Measurements from ENCODE around the gene KIAA1671.

The KIAA1671 gene

GRCh38 chr22:25148149-25148691 is 195.7 kb downstream of the KIAA1671 start:
- Histone ChIP-seq H3K9me2 (ENCODE audit: low read depth, low read length) (no peaks in the 10 kb centered on the region), H3K9me3 (ENCODE audit: low read length) (no peaks in the 10 kb centered on the region), H4K20me1 (ENCODE audit: insufficient read depth, low read length) (no peaks in the 10 kb centered on the region), H3K27me3 (ENCODE audit: insufficient read depth, low read length) (no peaks in the 10 kb centered on the region), H3K36me3 (ENCODE audit: insufficient read depth, low read length) (no peaks in the 10 kb centered on the region), H3K4me1 (ENCODE audit: insufficient read depth, low read length, severe bottlenecking) (no peaks in the 10 kb centered on the region), H3K27ac (ENCODE audit: low read depth, low read length, poor library complexity, severe bottlenecking) (no peak overlapping the region), H3F3A (ENCODE audit: insufficient read depth, low read length) (no peaks in the 10 kb centered on the region), H2AFZ (ENCODE audit: low read length) (no peak overlapping the region), H3K4me3 (ENCODE audit: low read depth, low read length, poor library complexity, severe bottlenecking) (no peak overlapping the region), H3K79me2 (ENCODE audit: insufficient read depth, low read length) (no peaks in the 10 kb centered on the region), H3K4me2 (ENCODE audit: low read length) (no peak overlapping the region), H3K9ac (ENCODE audit: low read length) (no peak overlapping the region)
- TF ChIP-seq CTCF (IDR thresholded peaks at IDR 0.05; ENCODE audit: low read length) (no peak), EZH2 (IDR thresholded peaks at IDR 0.05; ENCODE audit: borderline replicate concordance, low read length) (no peak)

GRCh38 chr22:25149014-25149413 is 196.5 kb downstream of the KIAA1671 start:
- no peaks in the 10 kb centered on the region for H3K27me3 ChIP-seq (ENCODE audit: insufficient read depth, low read length)
- no peaks in the 10 kb centered on the region for H3K4me1 ChIP-seq (ENCODE audit: insufficient read depth, low read length, severe bottlenecking)

GRCh38 chr22:25153961-25154666 is 201.6 kb downstream of the KIAA1671 start:
- Histone ChIP-seq H3K9me2 (ENCODE audit: low read depth, low read length) (no peaks in the 10 kb centered on the region), H3K4me2 (ENCODE audit: low read length) (no peak overlapping the region), H3K9ac (ENCODE audit: low read length) (no peak overlapping the region), H3K27me3 (ENCODE audit: insufficient read depth, low read length) (0 out of 2 replicates have a peak, but pooled peaks cover 5% of the 10 kb centered on the region), H3K4me3 (ENCODE audit: low read depth, low read length, poor library complexity, severe bottlenecking) (no peak overlapping the region), H4K20me1 (ENCODE audit: insufficient read depth, low read length) (no peaks in the 10 kb centered on the region), H3F3A (ENCODE audit: insufficient read depth, low read length) (no peaks in the 10 kb centered on the region), H2AFZ (ENCODE audit: low read length) (no peak overlapping the region), H3K9me3 (ENCODE audit: low read length) (no peaks in the 10 kb centered on the region), H3K4me1 (ENCODE audit: insufficient read depth, low read length, severe bottlenecking) (no peaks in the 10 kb centered on the region), H3K79me2 (ENCODE audit: insufficient read depth, low read length) (no peaks in the 10 kb centered on the region), H3K36me3 (ENCODE audit: insufficient read depth, low read length) (no peaks in the 10 kb centered on the region), H3K27ac (ENCODE audit: low read depth, low read length, poor library complexity, severe bottlenecking) (no peak overlapping the region)
- TF ChIP-seq CTCF (IDR thresholded peaks at IDR 0.05; ENCODE audit: low read length) (no peak), EZH2 (IDR thresholded peaks at IDR 0.05; ENCODE audit: borderline replicate concordance, low read length) (no peak)

More at GRCh38 chr22:25149014-25149413, 196.5 kb downstream of the KIAA1671 start:
- no peaks in the 10 kb centered on the region for H3K9me3 ChIP-seq (ENCODE audit: low read length)
- H4K20me1 ChIP-seq (ENCODE audit: insufficient read depth, low read length), result no peaks in the 10 kb centered on the region
- H3K4me3 ChIP-seq (ENCODE audit: low read depth, low read length, poor library complexity, severe bottlenecking), result no peak overlapping the region
- no peak overlapping the region for H3K4me2 ChIP-seq (ENCODE audit: low read length)
- no peaks in the 10 kb centered on the region for H3K9me2 ChIP-seq (ENCODE audit: low read depth, low read length)
- H3K36me3 ChIP-seq (ENCODE audit: insufficient read depth, low read length), result no peaks in the 10 kb centered on the region
- no peaks in the 10 kb centered on the region for H3F3A ChIP-seq (ENCODE audit: insufficient read depth, low read length)
- no peak overlapping the region for H3K9ac ChIP-seq (ENCODE audit: low read length)
- H3K27ac ChIP-seq (ENCODE audit: low read depth, low read length, poor library complexity, severe bottlenecking), result no peak overlapping the region
- TF ChIP-seq CTCF (IDR thresholded peaks at IDR 0.05; ENCODE audit: low read length) (no peak), EZH2 (IDR thresholded peaks at IDR 0.05; ENCODE audit: borderline replicate concordance, low read length) (no peak)
- H2AFZ ChIP-seq (ENCODE audit: low read length), result no peak overlapping the region
- H3K79me2 ChIP-seq (ENCODE audit: insufficient read depth, low read length), result no peaks in the 10 kb centered on the region
